ENCODE data around the gene HACD2. TPM values are rescaled to one million over a fixed set of nuclear protein-coding genes. Genes with fewer than 3 reads are reported as not detected.
"Not testable (repeated sequence)": the region's sequence is repeated elsewhere in the genome, so short reads cannot be mapped to it uniquely, and the experiment has no call there.

The HACD2 gene
- total RNA-seq, 2 experiments from 2014 or later = 24.3 to 28.8 TPM

DNA sequence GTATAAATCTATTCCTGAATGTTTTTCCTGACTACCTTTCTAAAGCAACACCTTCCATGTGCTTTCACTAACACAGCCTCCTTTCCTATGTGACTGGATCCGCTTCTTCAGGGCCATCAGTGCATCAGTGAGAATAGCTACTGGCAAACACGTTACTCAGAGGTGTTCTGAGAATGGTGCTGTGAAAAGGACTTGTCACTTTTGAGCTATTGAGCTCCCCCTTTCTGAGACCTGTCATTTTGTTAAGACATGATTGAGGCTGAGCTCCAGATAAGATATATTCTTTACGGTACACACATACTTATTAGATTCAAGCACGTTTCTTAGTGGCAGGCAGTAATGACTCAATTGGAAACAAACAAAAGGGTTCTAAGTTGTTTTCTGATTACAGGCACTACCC lies 90.9 kb downstream of the HACD2 start:
- H3K9me3 Mint-ChIP-seq = no peaks in the 10 kb centered on the region
- no peak overlapping the region for H3K4me3 Mint-ChIP-seq
- ChIA-PET POLR2A (no interaction called here), CTCF (interaction anchor here (0.6 kb wide), 1 partner anchor 711 kb away, joined by 5 read pairs; no protein-coding TSS in a partner anchor)
- no peak overlapping the region for H3K27ac Mint-ChIP-seq
- DNase-seq = no peak
- H3K27me3 Mint-ChIP-seq = no peaks in the 10 kb centered on the region
- no peaks in the 10 kb centered on the region for H3K4me1 Mint-ChIP-seq
- H3K36me3 Mint-ChIP-seq (ENCODE audit: low read depth) = no peaks in the 10 kb centered on the region

DNA sequence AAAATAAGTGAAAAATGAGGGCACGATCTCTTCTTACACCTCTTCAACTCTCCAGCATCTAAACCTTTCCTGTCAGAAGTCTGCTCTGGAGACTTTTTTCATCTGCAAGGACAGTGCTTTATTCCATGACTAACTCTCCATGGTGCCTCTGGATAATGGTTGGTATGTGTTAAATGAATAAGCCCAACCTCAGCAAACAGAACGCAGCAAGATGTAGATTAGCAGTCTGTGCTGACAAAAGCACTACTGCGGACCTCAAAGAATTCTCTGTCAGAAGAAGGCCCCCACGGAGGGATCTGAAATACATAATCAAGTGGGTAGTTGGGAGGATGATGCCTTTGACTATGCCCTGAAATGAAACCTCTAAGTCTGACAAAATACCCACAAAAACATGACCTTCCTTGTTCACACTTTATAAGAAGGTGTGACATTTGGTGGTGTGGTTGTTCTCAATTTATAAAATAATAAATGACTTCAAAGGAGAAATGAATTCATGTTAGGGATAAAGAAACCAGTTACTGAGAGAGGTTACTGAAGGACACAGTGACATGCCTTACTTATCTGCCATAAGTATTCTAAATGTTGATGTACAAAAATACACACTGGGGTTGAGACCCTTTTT lies 92.8 kb downstream of the HACD2 start:
- POLR2A ChIA-PET = no interaction called here
- Mint-ChIP-seq H3K4me1 (no peaks in the 10 kb centered on the region), H3K9me3 (no peaks in the 10 kb centered on the region), H3K36me3 (ENCODE audit: low read depth) (no peaks in the 10 kb centered on the region), H3K27me3 (no peaks in the 10 kb centered on the region), H3K4me3 (no peak overlapping the region), H3K27ac (no peak overlapping the region)
- DNase-seq = no peak
- CTCF ChIA-PET = no interaction called here

- CTCF ChIA-PET = interaction anchor here (1.6 kb wide), 1 partner anchor 14 kb away, joined by 3 read pairs; no protein-coding TSS in a partner anchor
- POLR2A ChIA-PET = no interaction called here
These were observed 95.4 kb downstream of the HACD2 start for GRCh38 chr3:123489400-123490004.

GRCh38 chr3:123488645-123489347 lies 96.1 kb downstream of the HACD2 start:
- no peaks in the 10 kb centered on the region for H3K36me3 Mint-ChIP-seq (ENCODE audit: low read depth)
- H3K27me3 Mint-ChIP-seq = peaks cover 4% of the 10 kb centered on the region

More at GRCh38 chr3:123489400-123490004, 95.4 kb downstream of the HACD2 start:
- H3K4me1 Mint-ChIP-seq = no peaks in the 10 kb centered on the region
- H3K4me3 Mint-ChIP-seq = no peak overlapping the region
- H3K27ac Mint-ChIP-seq = no peak overlapping the region
- no peaks in the 10 kb centered on the region for H3K9me3 Mint-ChIP-seq
- H3K27me3 Mint-ChIP-seq = peaks cover 4% of the 10 kb centered on the region
- no peaks in the 10 kb centered on the region for H3K36me3 Mint-ChIP-seq (ENCODE audit: low read depth)
- DNase-seq = peak; percentile 40

DNA sequence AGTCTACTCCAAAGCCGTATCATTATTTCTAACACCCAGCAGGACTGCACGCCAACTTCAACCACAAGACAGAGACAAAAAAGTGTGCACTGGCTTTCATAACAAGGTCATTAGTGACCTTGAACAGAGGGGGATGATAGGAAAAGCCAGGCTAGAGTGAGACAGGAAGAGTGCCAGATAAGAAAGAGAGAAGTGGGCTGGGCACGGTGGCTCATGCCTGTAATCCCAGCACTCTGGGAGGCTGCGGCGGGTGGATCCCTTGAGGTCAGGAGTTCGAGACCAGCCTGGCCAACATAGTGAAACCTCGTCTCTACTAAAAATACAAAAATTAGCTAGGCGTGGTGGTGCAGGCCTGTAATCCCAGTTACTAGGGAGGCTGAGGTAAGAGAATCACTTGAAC lies 97.8 kb downstream of the HACD2 start:
- H3K36me3 Mint-ChIP-seq (ENCODE audit: low read depth); H3K4me1 Mint-ChIP-seq; DNase-seq; H3K4me3 Mint-ChIP-seq; H3K27ac Mint-ChIP-seq; POLR2A ChIA-PET; H3K9me3 Mint-ChIP-seq; H3K27me3 Mint-ChIP-seq: not testable (repeated sequence)
- CTCF ChIA-PET = interaction anchor here (0.9 kb wide), 1 partner anchor 285 kb away, joined by 3 read pairs; no protein-coding TSS in a partner anchor

More at GRCh38 chr3:123488645-123489347, 96.1 kb downstream of the HACD2 start:
- no peaks in the 10 kb centered on the region for H3K9me3 Mint-ChIP-seq
- H3K27ac Mint-ChIP-seq = no peak overlapping the region
- POLR2A ChIA-PET = no interaction called here
- CTCF ChIA-PET = interaction anchor here (1.1 to 1.6 kb wide), 2 partner anchors 15 to 41 kb away, joined by 3 read pairs; no protein-coding TSS in a partner anchor
- DNase-seq = no peak
- H3K4me3 Mint-ChIP-seq = no peak overlapping the region
- H3K4me1 Mint-ChIP-seq = no peaks in the 10 kb centered on the region

GRCh38 chr3:123486460-123486859 lies 98.4 kb downstream of the HACD2 start:
- Mint-ChIP-seq H3K9me3 (no peaks in the 10 kb centered on the region), H3K36me3 (ENCODE audit: low read depth) (no peaks in the 10 kb centered on the region), H3K4me3 (no peak overlapping the region), H3K4me1 (no peaks in the 10 kb centered on the region), H3K27me3 (peaks cover 4% of the 10 kb centered on the region), H3K27ac (no peak overlapping the region)
- ChIA-PET CTCF (interaction anchor here (0.9 kb wide), 1 partner anchor 284 kb away, joined by 3 read pairs; no protein-coding TSS in a partner anchor), POLR2A (no interaction called here)
- no peak for DNase-seq

DNA sequence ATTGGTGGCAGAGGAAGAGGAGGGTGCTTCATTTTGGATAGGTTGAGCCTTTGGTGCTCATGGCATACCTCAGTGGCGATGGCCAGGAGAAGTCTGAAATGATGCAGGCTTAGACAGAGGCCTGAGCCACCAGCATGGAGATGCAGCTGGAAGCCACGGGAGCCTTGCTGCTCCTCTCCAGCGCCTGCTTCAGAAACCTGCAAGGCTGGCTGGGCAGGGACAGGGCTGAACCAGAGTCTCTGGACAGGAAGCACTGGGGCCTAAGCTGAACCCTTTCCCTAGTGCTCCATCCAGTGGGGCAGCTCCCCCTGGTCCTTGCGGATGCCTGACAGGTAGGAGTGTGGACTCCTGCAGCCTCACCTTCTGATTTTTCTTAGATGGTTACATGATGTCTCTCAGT lies 99.3 kb downstream of the HACD2 start:
- ChIA-PET CTCF (no interaction called here), POLR2A (no interaction called here)
- no peaks in the 10 kb centered on the region for H3K36me3 Mint-ChIP-seq (ENCODE audit: low read depth)
- H3K4me1 Mint-ChIP-seq = no peaks in the 10 kb centered on the region
- H3K9me3 Mint-ChIP-seq = no peaks in the 10 kb centered on the region
- H3K27ac Mint-ChIP-seq = no peak overlapping the region
- DNase-seq = no peak
- H3K27me3 Mint-ChIP-seq = peaks cover 4% of the 10 kb centered on the region
- H3K4me3 Mint-ChIP-seq = no peak overlapping the region

GRCh38 chr3:123483146-123483545 lies 101.7 kb downstream of the HACD2 start:
- no peaks in the 10 kb centered on the region for H3K9me3 Mint-ChIP-seq
- no peak overlapping the region for H3K4me3 Mint-ChIP-seq
- H3K27ac Mint-ChIP-seq = no peak overlapping the region
- CTCF ChIA-PET = interaction anchor here (0.6 to 2.1 kb wide), 3 partner anchors 8 to 49 kb away, joined by 3 to 7 read pairs (median 3); no protein-coding TSS in a partner anchor
- peaks cover 4% of the 10 kb centered on the region for H3K27me3 Mint-ChIP-seq
- H3K36me3 Mint-ChIP-seq (ENCODE audit: low read depth) = no peaks in the 10 kb centered on the region
- POLR2A ChIA-PET = no interaction called here
- DNase-seq = no peak
- H3K4me1 Mint-ChIP-seq = no peaks in the 10 kb centered on the region

GRCh38 chr3:123481722-123482457 lies 103.0 kb downstream of the HACD2 start:
- POLR2A ChIA-PET = no interaction called here
- H3K4me1 Mint-ChIP-seq = no peaks in the 10 kb centered on the region
- CTCF ChIA-PET = interaction anchor here (0.6 to 2.1 kb wide), 2 partner anchors 35 to 445 kb away, joined by 3 to 7 read pairs; no protein-coding TSS in a partner anchor
- no peak for DNase-seq
- H3K36me3 Mint-ChIP-seq (ENCODE audit: low read depth) = no peaks in the 10 kb centered on the region
- peaks cover 6% of the 10 kb centered on the region for H3K27me3 Mint-ChIP-seq
- H3K27ac Mint-ChIP-seq = no peak overlapping the region
- H3K4me3 Mint-ChIP-seq = no peak overlapping the region
- no peaks in the 10 kb centered on the region for H3K9me3 Mint-ChIP-seq

- Mint-ChIP-seq H3K9me3 (no peaks in the 10 kb centered on the region), H3K36me3 (ENCODE audit: low read depth) (no peaks in the 10 kb centered on the region)
- CTCF ChIA-PET = interaction anchor here (2.1 kb wide), 1 partner anchor 34 kb away, joined by 7 read pairs; no protein-coding TSS in a partner anchor
These were observed 103.8 kb downstream of the HACD2 start for GRCh38 chr3:123481071-123481470.

GRCh38 chr3:123480428-123480827 lies 104.4 kb downstream of the HACD2 start:
- Mint-ChIP-seq H3K4me3 (no peak overlapping the region), H3K36me3 (ENCODE audit: low read depth) (no peaks in the 10 kb centered on the region), H3K27ac (no peak overlapping the region), H3K9me3 (no peaks in the 10 kb centered on the region), H3K4me1 (no peaks in the 10 kb centered on the region), H3K27me3 (peaks cover 6% of the 10 kb centered on the region)
- ChIA-PET CTCF (no interaction called here), POLR2A (no interaction called here)
- DNase-seq = no peak

More at GRCh38 chr3:123481071-123481470, 103.8 kb downstream of the HACD2 start:
- no peak overlapping the region for H3K27ac Mint-ChIP-seq
- DNase-seq = no peak
- H3K4me1 Mint-ChIP-seq = no peaks in the 10 kb centered on the region
- H3K4me3 Mint-ChIP-seq = no peak overlapping the region
- POLR2A ChIA-PET = no interaction called here
- peaks cover 6% of the 10 kb centered on the region for H3K27me3 Mint-ChIP-seq

DNA sequence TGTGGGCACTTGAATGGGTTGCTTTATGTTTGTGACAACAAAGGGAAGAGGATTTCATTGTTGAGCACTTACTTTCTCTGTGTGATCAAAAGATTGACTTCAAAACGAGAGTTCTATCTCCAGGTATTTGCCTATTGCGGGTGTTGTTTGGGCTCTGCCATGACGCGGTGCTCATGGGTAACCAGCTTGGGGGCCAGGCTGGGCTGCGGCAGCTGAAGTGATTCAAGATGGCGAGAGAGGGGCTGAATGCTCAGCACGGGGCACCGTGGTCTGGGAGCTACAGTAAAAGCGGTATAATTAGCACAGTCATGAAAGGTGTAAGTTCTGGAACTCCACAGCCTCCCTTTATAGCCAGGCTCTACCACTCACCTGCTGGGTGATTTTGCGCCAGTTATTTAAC lies 105.0 kb downstream of the HACD2 start:
- Mint-ChIP-seq H3K27ac (no peak overlapping the region), H3K4me3 (no peak overlapping the region), H3K27me3 (peaks cover 5% of the 10 kb centered on the region), H3K4me1 (no peaks in the 10 kb centered on the region), H3K36me3 (ENCODE audit: low read depth) (no peaks in the 10 kb centered on the region), H3K9me3 (no peaks in the 10 kb centered on the region)
- POLR2A ChIA-PET = no interaction called here
- CTCF ChIA-PET = no interaction called here
- DNase-seq = no peak

DNA sequence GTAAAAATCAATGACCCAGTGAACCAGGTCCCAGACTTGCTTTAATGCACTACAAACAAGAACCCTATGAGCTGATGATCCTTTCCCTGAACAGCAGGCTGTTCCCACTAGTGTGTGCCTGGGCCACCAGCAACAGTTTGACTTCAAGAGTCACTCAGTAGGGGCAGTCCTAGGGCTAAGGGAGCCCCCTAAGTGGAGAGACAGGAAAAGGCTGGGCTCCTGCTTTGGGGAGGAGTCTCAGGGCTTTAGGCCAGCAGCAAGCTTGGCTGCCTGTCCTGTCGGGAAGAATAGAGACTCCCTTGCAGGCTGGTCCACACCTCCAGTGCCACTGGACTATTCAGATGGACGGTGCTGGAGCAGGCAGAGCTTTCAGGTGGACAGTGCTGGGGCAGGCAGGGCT lies 106.5 kb downstream of the HACD2 start:
- no peak overlapping the region for H3K27ac Mint-ChIP-seq
- no peaks in the 10 kb centered on the region for H3K36me3 Mint-ChIP-seq (ENCODE audit: low read depth)
- ChIA-PET POLR2A (no interaction called here), CTCF (no interaction called here)
- no peaks in the 10 kb centered on the region for H3K9me3 Mint-ChIP-seq
- H3K4me3 Mint-ChIP-seq = no peak overlapping the region
- no peaks in the 10 kb centered on the region for H3K4me1 Mint-ChIP-seq
- peaks cover 5% of the 10 kb centered on the region for H3K27me3 Mint-ChIP-seq
- DNase-seq = no peak
